Lung microvascular endothelial cell (primary cell): ENCODE data around the gene ZNF836. TPM values are rescaled to one million over a fixed set of nuclear protein-coding genes. Genes with fewer than 3 reads are reported as not detected.

Experiments used
- total RNA-seq: library from RNA; depleted of rRNA; stranded (reverse); fragments of >200 nt; gene quantifications from 2 replicates; pipeline ENCODE4 v1.2.1, GENCODE V29; 2014

The ZNF836 gene
- total RNA-seq, 1 donor from 2014 or later = 7.7 TPM

Other genes with a start within 250 kb of the ZNF836 start
- 6.8 and 8.9 TPM in 2 replicates for gene ZNF613, start 244.1 kb downstream of the ZNF836 start, total RNA-seq
- 6.5 and 9.9 TPM in 2 replicates for gene ZNF350, start 184.8 kb downstream of the ZNF836 start, total RNA-seq
- 5.0 and 7.7 TPM in 2 replicates for gene ZNF615, start 163.4 kb downstream of the ZNF836 start, total RNA-seq
- 7.0 and 7.5 TPM in 2 replicates for gene ZNF614, start 143.2 kb downstream of the ZNF836 start, total RNA-seq
- 3.5 and 5.2 TPM in 2 replicates for gene ZNF432, start 122.8 kb downstream of the ZNF836 start, total RNA-seq
- 6.1 and 12.9 TPM in 2 replicates for gene ZNF841, start 75.9 kb downstream of the ZNF836 start, total RNA-seq
- 5.0 and 5.6 TPM in 2 replicates for gene ZNF616, start 31.7 kb downstream of the ZNF836 start, total RNA-seq
- gene PPP2R1A, start 18.4 kb upstream of the ZNF836 start, total RNA-seq = 85.4 and 89.1 TPM in 2 replicates
- gene ZNF766, start 98.0 kb upstream of the ZNF836 start, total RNA-seq = 5.0 and 8.7 TPM in 2 replicates
- 2.4 and 2.6 TPM in 2 replicates for gene ZNF480, start 125.5 kb upstream of the ZNF836 start, total RNA-seq
- 2.2 and 2.8 TPM in 2 replicates for gene ZNF610, start 164.6 kb upstream of the ZNF836 start, total RNA-seq
- gene ZNF880, start 198.3 kb upstream of the ZNF836 start, total RNA-seq = 17.9 and 20.0 TPM in 2 replicates
- gene ZNF528, start 226.2 kb upstream of the ZNF836 start, total RNA-seq = 8.1 and 9.4 TPM in 2 replicates